AG09319 (cell line): ENCODE results near the gene SMAD2.

Experiments
- DNase-seq: peaks from one replicate; pipeline ENCODE4 v3.0.0-alpha.2; 2010; ENCODE audit warnings: low read depth; ENCODE audit errors: extremely low read depth
- CTCF ChIP-seq: IDR thresholded peaks from 2 replicates; pipeline ENCODE4 v1.5.1; 2011; ENCODE audit warnings: low read depth, mild to moderate bottlenecking, inconsistent platforms, low read length, moderate library complexity

Gene SMAD2

GRCh38 chr18:47908592-47908991 is 21.9 kb downstream of the SMAD2 start:
- no peak for TF ChIP-seq CTCF

GRCh38 chr18:47906408-47906807 is 24.1 kb downstream of the SMAD2 start:
- no peak for DNase-seq

More at GRCh38 chr18:47908592-47908991, 21.9 kb downstream of the SMAD2 start:
- no peak for DNase-seq

GRCh38 chr18:47903809-47904208 is 26.6 kb downstream of the SMAD2 start:
- DNase-seq: no peak
- no peak for TF ChIP-seq CTCF

More at GRCh38 chr18:47906408-47906807, 24.1 kb downstream of the SMAD2 start:
- no peak for TF ChIP-seq CTCF

- no peak for DNase-seq
- TF ChIP-seq CTCF: no peak
Observed at GRCh38 chr18:47901624-47902362, 28.7 kb downstream of the SMAD2 start.

GRCh38 chr18:47899107-47899840 is 31.2 kb downstream of the SMAD2 start:
- no peak for DNase-seq
- TF ChIP-seq CTCF: no peak

GRCh38 chr18:47898696-47899095 is 31.8 kb downstream of the SMAD2 start:
- no peak for TF ChIP-seq CTCF
- no peak for DNase-seq

- DNase-seq: no peak
- no peak for TF ChIP-seq CTCF
Observed at GRCh38 chr18:47898055-47898454, 32.4 kb downstream of the SMAD2 start.
